NCI-H82 treated with DMSO at 0.1 percent for 48 hours (cell line): ENCODE results near the gene CYTH1.

ENCODE experiments used
- DNase-seq: peaks from one replicate; lab custom pipeline; 2025; ENCODE audit not compliant: unreplicated experiment; lab: John Stamatoyannopoulos, UW

The CYTH1 gene

DNA sequence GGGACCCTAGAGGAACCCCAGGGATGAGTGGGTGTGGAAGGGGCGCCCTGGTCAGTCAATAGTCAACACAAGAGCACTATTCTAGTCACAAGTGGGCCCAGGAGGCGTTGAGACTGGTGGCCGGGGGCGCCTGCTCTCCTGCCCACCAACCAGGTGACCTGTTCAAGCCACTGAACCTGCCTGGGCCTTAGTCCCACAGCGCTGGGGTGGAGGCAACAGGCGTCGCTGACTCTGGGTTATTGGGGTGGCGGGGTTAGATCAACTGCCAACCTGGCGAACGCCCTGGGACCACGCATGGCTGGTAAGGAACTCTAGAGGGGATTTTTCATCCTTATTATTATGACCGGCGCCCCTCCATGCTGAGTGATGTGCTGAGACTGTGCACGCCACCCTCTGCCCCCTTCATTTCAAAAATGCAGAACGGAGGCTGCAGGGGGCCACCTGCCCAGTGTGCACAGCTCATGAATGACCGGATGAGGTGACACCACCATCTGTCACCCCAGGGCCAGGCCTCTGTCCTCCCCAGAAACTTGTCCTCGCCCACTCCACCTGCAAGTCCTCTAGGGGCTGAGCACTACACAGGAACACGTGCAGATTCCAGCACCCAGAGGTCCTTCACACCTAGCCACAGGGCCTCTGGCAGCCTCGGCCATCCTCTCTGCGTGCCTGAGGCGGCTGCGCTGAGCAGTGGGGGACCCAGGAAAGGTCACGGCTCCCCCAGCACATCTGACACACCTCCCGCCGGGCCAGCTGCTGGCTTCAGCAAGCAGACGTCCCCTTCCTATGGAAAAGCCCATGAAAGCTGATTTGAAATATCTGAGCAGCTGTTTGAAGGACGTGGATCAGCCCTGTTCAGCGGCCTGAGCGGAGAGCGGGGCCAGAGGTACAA lies 153.3 kb downstream of the CYTH1 start:
- DNase-seq, result peak; percentile 11

DNA sequence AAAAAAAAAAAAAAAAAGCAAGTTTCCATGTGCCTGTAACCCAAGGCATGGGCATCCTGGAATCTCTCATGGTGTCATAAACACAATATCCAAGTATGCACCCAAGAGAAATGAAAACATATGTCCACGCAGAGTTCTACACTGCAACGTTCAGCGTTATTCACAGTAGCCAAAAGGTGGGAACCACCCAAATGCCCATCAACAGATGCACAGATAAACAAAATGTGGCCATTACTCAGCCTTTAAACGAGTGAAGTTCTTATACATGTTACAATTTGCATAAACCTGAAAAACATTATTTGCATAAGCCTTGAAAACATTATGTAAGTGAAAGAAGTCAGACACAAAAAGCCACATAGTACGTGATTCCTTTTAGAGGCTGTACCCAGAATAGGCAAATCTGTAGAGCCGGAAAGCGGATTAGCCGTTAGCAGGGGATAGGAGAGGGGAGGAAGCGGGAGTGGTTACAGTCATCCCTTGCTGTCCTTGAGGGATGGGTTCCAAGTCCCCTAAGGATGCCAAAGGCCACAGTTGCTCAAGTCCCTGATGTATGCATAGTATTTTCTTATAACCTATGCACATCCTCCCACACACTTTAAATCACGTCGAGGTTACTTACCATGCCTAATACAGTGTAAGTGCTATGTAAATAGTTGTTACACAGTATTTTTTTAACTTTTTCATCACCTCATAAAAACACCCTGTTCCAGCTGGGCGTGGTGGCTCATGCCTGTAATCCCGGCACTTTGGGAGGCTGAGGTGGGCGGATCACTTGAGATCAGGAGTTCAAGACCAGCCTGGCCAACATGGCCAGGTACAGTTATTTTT lies 157.5 kb downstream of the CYTH1 start:
- peak; percentile 16 for DNase-seq
